ENCODE data around the gene EBNA1BP2. TPM values are rescaled to one million over a fixed set of nuclear protein-coding genes. Genes with fewer than 3 reads are reported as not detected.
"Not testable (repeated sequence)": the region's sequence is repeated elsewhere in the genome, so short reads cannot be mapped to it uniquely, and the experiment has no call there.

Gene EBNA1BP2
- total and polyA plus RNA-seq, 8 donors: 13.2 to 47.1 (median 23.7) TPM

- WGBS, 2 donors: 25 to 32% methylated on average over 7 of the region's 7 CpGs
- no peak for DNase-seq
- TF ChIP-seq, protein P1, sequence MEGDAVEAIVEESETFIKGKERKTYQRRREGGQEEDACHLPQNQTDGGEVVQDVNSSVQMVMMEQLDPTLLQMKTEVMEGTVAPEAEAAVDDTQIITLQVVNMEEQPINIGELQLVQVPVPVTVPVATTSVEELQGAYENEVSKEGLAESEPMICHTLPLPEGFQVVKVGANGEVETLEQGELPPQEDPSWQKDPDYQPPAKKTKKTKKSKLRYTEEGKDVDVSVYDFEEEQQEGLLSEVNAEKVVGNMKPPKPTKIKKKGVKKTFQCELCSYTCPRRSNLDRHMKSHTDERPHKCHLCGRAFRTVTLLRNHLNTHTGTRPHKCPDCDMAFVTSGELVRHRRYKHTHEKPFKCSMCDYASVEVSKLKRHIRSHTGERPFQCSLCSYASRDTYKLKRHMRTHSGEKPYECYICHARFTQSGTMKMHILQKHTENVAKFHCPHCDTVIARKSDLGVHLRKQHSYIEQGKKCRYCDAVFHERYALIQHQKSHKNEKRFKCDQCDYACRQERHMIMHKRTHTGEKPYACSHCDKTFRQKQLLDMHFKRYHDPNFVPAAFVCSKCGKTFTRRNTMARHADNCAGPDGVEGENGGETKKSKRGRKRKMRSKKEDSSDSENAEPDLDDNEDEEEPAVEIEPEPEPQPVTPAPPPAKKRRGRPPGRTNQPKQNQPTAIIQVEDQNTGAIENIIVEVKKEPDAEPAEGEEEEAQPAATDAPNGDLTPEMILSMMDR (IDR thresholded peaks at IDR 0.05): no peak
Measured at GRCh38 chr1:43143441-43143888, 28.6 kb downstream of the EBNA1BP2 start.

DNA sequence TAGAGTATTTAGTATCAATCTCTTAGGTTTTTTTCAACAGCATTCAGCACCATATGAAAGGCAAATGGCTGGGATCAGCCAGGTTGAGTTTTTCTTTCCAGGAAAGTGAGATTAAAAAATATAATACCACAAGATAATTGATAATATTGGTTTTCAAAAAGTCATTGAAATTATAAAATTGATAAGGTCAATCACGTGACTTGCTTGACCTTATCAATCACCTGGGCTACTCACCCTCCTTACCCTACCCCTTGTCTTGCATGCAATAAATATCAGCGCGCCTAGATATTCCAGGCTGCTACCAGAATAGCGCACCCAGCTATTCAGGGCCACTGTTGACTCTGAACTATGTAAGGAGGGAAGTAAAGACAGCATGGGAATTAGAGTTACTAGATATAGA lies 31.5 kb downstream of the EBNA1BP2 start:
- Histone ChIP-seq H3K4me3 (no peak overlapping the region), H3K27ac (no peak overlapping the region), H3K4me1 (no peaks in the 10 kb centered on the region), H3K9me3 (no peaks in the 10 kb centered on the region), H3K36me3 (no peaks in the 10 kb centered on the region), H3K27me3 (peaks cover 0 to 4% (median 0%) of the 10 kb centered on the region in 4 donors)
- TF ChIP-seq, protein P1 (IDR thresholded peaks at IDR 0.05): no peak
- no peak for FAIRE-seq
- intact Hi-C loops (cut with DNase I): no loop called here
- WGBS, 2 donors: 86 to 88% methylated on average over 4 of the region's 4 CpGs
- no peak for ATAC-seq
- DNase-seq: no peak

More at GRCh38 chr1:43143441-43143888, 28.6 kb downstream of the EBNA1BP2 start:
- Histone ChIP-seq H3K27ac (no peak overlapping the region), H3K9me3 (no peaks in the 10 kb centered on the region), H3K4me1 (no peaks in the 10 kb centered on the region), H3K4me3 (no peak overlapping the region), H3K27me3 (peaks cover 0 to 4% (median 0%) of the 10 kb centered on the region in 4 donors), H3K36me3 (no peaks in the 10 kb centered on the region)
- no peak for FAIRE-seq
- intact Hi-C loops (cut with DNase I): no loop called here
- ATAC-seq: no peak

DNA sequence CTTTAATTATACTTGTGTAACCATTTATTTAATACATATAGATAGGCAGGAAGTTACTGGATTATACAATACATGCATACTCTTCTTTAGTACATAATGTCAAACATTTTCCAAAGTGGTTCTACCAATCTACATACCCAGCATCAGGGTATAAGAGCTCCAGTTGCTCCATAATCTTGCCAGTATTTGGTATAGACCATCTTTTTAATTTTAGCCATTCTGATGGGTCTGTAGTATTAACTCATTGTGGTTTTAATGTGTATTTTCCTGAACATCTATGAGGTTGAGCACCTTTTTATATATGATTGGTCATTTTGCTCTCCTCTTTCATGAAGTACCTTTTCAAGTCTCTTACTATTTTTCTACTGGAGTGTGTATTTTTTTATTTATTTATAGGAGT lies 32.1 kb downstream of the EBNA1BP2 start:
- intact Hi-C loops (cut with DNase I): no loop called here
- Histone ChIP-seq H3K4me1 (no peaks in the 10 kb centered on the region), H3K9me3 (no peaks in the 10 kb centered on the region), H3K27me3 (peaks cover 0 to 4% (median 0%) of the 10 kb centered on the region in 4 donors), H3K27ac (no peak overlapping the region), H3K4me3 (no peak overlapping the region), H3K36me3 (no peaks in the 10 kb centered on the region)
- ATAC-seq (no peak), FAIRE-seq (no peak), DNase-seq (no peak)
- TF ChIP-seq, protein P1 (IDR thresholded peaks at IDR 0.05): no peak

DNA sequence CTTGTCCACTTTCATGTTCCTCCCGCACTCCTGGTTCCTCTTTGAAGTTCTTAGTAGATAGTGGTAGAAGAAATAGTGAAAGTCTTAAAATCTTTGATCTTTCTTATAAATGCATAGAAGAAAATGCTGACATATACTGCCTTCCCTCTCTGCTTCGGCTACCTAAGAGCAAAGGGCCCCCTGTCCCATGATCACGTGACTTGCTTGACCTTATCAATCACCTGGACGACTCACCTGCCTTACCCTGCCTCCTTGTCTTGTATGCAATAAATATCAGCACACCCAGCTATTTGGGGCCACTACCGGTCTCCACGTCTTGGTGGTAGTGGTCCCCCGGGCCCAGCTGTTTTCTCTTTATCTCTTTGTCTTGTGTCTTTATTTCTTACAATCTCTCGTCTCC lies 32.8 kb downstream of the EBNA1BP2 start:
- H3K27ac ChIP-seq; H3K9me3 ChIP-seq; H3K4me1 ChIP-seq; DNase-seq; ATAC-seq; intact Hi-C loops (cut with DNase I); H3K36me3 ChIP-seq; H3K27me3 ChIP-seq; H3K4me3 ChIP-seq; FAIRE-seq: not testable (repeated sequence)
- 76 to 78% methylated on average over 8 of the region's 8 CpGs for WGBS, 2 donors

DNA sequence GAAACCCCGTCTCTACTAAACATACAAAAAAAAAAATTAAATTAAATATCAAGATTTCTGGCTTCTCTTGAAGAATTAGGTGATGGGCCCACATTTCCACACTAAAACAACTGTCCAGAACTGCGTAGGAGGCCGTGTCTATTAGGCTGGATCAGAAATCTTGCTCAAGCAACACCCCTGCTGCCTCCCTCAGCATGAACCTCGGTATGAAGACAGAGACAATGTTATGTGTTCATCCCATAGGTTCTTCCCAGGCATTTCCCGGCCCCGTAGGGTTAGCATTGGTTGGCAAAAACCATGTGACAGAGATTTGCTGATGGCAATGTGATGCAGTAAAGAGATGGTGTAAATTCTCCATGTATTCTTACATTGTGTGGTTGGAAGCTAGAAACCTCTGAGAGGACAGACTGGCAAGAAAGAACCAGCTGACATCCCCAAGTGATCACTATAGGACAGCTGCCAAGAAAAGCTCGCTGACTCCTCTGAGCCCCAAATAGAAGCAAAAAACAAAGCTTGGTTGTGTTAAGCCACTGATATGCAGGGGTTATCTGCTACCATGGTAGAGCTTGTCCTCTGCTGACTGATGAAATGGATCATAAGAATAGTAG lies 34.5 kb downstream of the EBNA1BP2 start:
- intact Hi-C loops (cut with DNase I): no loop called here
- Histone ChIP-seq H3K4me1 (no peaks in the 10 kb centered on the region), H3K36me3 (no peaks in the 10 kb centered on the region), H3K27me3 (no peaks in the 10 kb centered on the region), H3K27ac (no peak overlapping the region), H3K4me3 (no peak overlapping the region), H3K9me3 (no peaks in the 10 kb centered on the region)
- TF ChIP-seq, protein P1 (IDR thresholded peaks at IDR 0.05): no peak
- DNase-seq (no peak), ATAC-seq (no peak), FAIRE-seq (no peak)
- 81 to 83% methylated on average over 7 of the region's 7 CpGs for WGBS, 2 donors
